ENCODE measurements around the gene UCK1.

The UCK1 gene

DNA sequence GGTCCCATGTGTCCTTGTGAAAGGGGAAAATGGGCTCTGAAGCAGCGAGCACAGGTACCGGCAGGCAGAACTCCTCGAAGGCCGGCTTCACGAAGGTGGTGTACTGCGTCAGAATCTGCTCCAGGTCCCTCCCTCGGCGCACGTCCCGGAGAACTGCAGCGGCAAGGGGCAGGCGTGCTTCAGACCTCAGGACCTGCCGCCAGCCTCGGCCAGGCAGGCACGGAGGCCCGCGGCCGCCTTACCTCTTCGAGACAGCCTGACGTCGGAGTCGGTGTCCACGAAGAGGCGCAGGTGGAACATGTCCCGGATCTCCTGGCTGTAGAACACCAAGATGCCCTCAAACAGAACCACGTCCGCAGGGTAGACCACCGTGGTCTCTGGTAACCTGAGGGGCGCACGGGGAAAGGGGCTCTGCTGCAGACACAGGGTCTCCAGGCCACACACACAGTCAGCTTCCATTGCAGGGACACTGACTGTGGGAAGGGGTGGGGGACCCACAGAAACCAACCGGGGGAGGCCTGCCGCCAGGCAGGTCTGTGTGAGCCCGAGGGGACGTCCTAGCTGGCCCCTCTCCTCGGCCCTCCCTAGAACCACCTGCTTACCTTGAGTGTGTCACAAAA lies 2.1 kb downstream of the UCK1 start:
- Histone ChIP-seq H3K4me1 (ENCODE audit: control insufficient read depth, insufficient read depth, low read length) (peaks cover 10% of the 10 kb centered on the region), H3K9me3 (ENCODE audit: control insufficient read depth, low read length) (no peaks in the 10 kb centered on the region), H3K27me3 (replicated peaks; ENCODE audit: control insufficient read depth, insufficient read depth, low read length) (no peaks in the 10 kb centered on the region), H3K4me3 (ENCODE audit: low read length) (no peak overlapping the region), H3K9ac (ENCODE audit: low read length) (no peak overlapping the region), H3K36me3 (ENCODE audit: control insufficient read depth, insufficient read depth, low read length, severe bottlenecking) (peaks cover 42% of the 10 kb centered on the region)
- no peak for DNase-seq (ENCODE audit: low read depth)

DNA sequence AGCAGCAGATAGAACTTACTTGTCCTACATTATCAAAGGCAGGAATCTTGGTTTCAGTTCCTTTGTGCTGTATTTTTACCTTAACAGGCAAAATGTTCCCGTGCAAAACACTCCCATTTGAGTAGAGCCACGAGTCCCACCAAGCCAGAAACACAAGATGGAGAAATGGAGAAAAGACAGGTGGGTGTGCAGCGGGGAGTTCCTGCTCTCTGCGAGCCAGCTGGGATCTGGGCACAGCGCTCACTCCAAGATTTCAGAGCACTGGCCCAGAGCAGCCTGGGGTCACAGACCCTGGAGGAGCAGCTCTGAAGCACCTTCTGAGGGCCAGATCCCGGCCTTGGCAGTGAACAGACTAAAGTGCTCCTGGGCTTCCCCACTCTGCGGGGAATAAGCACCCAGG lies 2.9 kb downstream of the UCK1 start:
- Histone ChIP-seq H3K9me3 (ENCODE audit: control insufficient read depth, low read length) (no peaks in the 10 kb centered on the region), H3K4me3 (ENCODE audit: low read length) (no peak overlapping the region), H3K9ac (ENCODE audit: low read length) (no peak overlapping the region), H3K36me3 (ENCODE audit: control insufficient read depth, insufficient read depth, low read length, severe bottlenecking) (peaks cover 50% of the 10 kb centered on the region), H3K27me3 (replicated peaks; ENCODE audit: control insufficient read depth, insufficient read depth, low read length) (no peaks in the 10 kb centered on the region), H3K4me1 (ENCODE audit: control insufficient read depth, insufficient read depth, low read length) (peaks cover 10% of the 10 kb centered on the region)
- no peak for DNase-seq (ENCODE audit: low read depth)

DNA sequence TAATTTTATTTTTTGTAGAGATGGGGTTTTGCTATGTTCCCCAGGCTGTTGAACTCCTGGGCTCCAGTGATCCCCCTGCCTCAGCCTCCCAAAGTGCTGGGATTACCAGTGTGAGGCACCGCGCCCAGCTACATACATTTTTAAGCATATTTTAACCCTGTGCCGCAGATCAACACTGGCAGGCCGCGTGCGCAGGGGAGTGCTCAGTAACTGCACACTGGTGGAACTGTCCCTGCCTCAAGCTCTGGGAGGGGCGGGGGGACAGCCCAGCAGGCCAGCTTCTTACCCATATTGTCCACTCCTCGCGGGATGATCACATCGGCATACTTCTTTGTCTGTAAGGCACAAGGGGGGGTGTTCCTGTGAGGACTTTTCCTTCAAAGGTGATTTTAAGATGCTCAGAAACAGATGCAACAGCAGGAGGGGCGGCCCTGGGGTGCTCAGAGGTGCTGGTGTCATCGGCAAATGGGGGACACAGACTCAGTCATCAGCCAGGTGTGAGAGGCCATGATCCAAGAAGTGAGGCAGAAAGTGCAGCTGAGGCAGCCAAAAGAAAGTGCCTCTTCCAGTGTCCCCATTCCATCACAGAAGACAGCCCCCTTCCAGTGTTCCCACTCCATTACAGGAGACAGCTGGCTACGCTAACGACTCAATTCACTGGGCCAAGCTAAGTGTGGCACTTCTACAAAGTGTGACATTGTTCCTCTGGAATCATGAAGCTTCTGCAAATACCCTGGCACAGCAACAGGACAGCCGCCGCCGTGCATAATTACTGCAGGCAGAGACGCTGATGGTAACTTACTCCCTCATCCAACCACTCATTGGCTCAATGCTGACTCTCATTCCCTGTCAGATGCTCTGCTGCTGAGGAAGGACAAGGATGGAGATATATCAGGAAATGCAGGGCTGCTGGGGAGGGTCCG lies 5.2 kb downstream of the UCK1 start:
- Histone ChIP-seq H3K27me3 (replicated peaks; ENCODE audit: control insufficient read depth, insufficient read depth, low read length) (no peaks in the 10 kb centered on the region), H3K4me1 (ENCODE audit: control insufficient read depth, insufficient read depth, low read length) (peaks cover 10% of the 10 kb centered on the region), H3K4me3 (ENCODE audit: low read length) (no peak overlapping the region), H3K9me3 (ENCODE audit: control insufficient read depth, low read length) (no peaks in the 10 kb centered on the region), H3K9ac (ENCODE audit: low read length) (no peak overlapping the region), H3K36me3 (ENCODE audit: control insufficient read depth, insufficient read depth, low read length, severe bottlenecking) (peaks cover 71% of the 10 kb centered on the region)
- DNase-seq (ENCODE audit: low read depth) = no peak

DNA sequence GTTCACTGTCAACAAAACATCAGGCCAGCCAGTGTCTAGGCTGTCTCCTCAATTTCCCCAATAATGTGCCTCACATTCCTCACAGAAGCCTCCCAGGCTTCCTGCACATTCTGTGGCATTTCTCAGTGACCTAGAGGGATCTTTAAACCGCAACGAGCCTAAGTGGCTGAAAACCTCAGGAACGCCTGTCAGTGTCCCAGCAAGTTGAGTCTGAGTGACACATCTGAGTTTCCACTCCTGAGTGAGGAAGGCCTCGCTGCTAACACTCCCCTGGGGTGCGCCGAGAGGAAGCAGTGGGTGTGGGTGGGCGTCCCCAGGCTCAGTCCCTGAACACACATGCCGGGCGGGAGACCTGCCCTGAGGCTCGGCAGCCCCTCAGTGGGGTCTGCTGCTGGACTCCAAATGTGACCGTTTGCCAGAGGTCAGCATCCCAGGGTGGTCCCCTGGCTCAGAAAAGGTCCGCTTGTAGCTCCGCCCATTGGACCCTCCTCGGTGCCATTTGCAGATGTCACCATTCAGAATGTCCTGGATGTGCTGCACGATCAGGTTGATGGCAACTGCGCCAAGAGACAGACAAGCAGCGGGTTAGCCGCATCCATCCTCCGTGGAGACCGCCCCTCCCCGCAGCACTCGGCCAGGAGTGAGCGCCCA lies 6.3 kb downstream of the UCK1 start:
- Histone ChIP-seq H3K9ac (ENCODE audit: low read length) (no peak overlapping the region), H3K9me3 (ENCODE audit: control insufficient read depth, low read length) (no peaks in the 10 kb centered on the region), H3K27me3 (replicated peaks; ENCODE audit: control insufficient read depth, insufficient read depth, low read length) (no peaks in the 10 kb centered on the region), H3K4me1 (ENCODE audit: control insufficient read depth, insufficient read depth, low read length) (peaks cover 2% of the 10 kb centered on the region), H3K4me3 (ENCODE audit: low read length) (no peak overlapping the region), H3K36me3 (ENCODE audit: control insufficient read depth, insufficient read depth, low read length, severe bottlenecking) (peaks cover 82% of the 10 kb centered on the region)
- peak; percentile 10 for DNase-seq (ENCODE audit: low read depth)

DNA sequence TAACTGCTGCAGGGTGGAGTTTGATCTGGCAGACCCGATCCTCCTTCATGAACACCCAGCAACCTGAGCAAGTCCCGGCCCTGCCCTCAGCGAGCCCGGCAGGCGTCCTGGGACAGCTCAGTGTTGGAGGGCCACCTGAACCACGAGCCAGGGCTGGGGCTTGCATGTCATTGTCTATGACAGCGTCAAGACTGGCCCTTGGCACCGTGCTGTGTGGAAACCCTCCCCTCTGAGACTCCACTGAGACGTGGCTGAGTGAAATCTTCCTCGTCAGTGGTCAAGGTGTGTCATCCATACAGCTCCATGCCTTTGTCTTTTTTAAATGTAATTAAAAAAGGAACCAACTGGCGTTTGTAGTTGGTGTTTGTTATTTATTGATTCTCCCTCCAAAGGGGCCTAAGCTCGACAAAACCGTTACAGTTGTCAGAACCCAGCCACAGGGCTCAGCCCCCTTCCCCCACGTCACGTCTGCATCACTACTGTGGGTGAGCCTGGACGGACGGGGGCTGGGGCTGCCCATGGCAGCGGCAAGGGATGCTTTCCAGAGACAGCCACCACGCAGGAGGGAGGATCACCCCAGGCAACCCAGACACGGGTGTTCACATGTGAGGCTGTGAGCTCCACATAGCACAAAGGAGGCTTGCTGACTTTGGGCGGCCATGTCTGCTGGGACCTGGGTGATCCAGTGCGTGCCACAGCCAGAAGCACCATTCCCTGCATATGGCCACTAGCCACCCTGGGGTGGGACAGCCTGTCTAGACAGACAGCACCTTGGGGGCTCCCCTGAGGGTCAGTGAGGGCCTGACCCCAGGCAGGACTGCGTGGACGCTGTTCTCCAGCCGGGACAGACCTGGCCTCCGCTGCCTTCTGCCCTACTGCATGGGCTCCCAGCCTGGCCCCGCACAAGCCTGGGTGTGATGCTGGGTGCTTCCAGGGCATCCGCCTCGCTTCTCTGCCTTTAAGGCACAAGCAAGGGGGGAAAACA lies 7.3 kb downstream of the UCK1 start:
- no peaks in the 10 kb centered on the region for H3K9me3 ChIP-seq (ENCODE audit: control insufficient read depth, low read length)
- no peaks in the 10 kb centered on the region for H3K4me1 ChIP-seq (ENCODE audit: control insufficient read depth, insufficient read depth, low read length)
- H3K9ac ChIP-seq (ENCODE audit: low read length) = peak overlapping the region; percentile 13
- H3K27me3 ChIP-seq (replicated peaks; ENCODE audit: control insufficient read depth, insufficient read depth, low read length) = no peaks in the 10 kb centered on the region
- H3K4me3 ChIP-seq (ENCODE audit: low read length) = no peak overlapping the region
- peaks cover 90% of the 10 kb centered on the region for H3K36me3 ChIP-seq (ENCODE audit: control insufficient read depth, insufficient read depth, low read length, severe bottlenecking)
- no peak for DNase-seq (ENCODE audit: low read depth)

DNA sequence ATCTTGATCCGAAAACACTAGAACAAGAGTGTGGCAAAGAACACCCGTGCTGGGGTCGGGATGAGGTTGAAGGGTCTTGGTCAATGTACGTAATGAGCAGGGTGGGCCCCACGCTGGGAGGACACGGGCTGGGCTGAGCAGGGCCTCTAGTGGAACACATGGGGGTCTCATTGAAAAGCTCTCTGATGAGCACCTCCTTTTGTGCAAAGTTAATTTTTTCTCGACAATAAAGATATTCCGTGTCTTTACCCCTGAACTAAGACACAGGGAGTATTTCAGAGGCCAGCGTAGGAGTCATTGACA lies 8.0 kb downstream of the UCK1 start:
- no peak for DNase-seq (ENCODE audit: low read depth)
- Histone ChIP-seq H3K27me3 (replicated peaks; ENCODE audit: control insufficient read depth, insufficient read depth, low read length) (no peaks in the 10 kb centered on the region), H3K9me3 (ENCODE audit: control insufficient read depth, low read length) (no peaks in the 10 kb centered on the region), H3K36me3 (ENCODE audit: control insufficient read depth, insufficient read depth, low read length, severe bottlenecking) (peaks cover 89% of the 10 kb centered on the region), H3K4me1 (ENCODE audit: control insufficient read depth, insufficient read depth, low read length) (no peaks in the 10 kb centered on the region), H3K9ac (ENCODE audit: low read length) (no peak overlapping the region), H3K4me3 (ENCODE audit: low read length) (no peak overlapping the region)

DNA sequence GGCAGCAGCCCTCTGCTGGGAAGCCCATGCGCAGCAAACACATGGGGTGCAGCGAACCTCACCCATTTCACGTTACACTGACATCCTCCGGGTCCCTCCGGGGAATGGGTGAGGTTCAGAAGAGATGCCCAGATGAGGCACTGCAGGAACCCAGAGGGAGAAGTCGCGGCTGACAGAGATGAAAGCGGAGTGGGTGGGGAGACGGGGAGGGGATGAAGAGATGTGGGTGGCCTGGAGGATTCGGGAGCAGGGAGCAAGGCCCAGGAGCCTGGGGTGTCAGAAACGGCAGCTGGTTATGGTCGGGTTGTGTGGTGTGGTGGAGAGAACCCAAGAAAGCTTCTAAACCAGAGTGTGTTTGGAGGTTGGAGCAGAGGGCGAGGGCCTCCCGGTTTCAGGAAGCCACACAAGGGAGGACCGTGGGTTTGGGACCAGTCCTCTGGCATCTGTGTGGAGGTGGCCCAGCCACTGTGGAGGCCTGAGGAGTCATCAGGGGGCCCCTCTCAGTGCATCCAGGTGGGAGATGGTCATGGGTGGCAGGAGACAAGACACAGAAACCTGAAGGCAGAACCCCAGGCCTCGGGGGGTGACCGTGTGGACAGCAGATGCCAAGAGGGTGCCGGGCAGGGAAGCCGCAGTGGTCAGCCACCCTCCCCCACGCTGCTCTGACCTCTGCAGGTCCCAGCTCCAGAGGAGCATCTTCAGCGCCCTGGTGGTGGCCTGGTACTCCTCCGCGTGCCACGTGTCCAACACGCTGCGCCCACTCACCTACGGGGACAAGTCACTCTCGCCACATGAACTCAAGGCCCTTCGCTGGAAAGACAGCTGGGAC lies 8.6 kb downstream of the UCK1 start:
- Histone ChIP-seq H3K9me3 (ENCODE audit: control insufficient read depth, low read length) (no peaks in the 10 kb centered on the region), H3K4me1 (ENCODE audit: control insufficient read depth, insufficient read depth, low read length) (no peaks in the 10 kb centered on the region), H3K9ac (ENCODE audit: low read length) (no peak overlapping the region), H3K36me3 (ENCODE audit: control insufficient read depth, insufficient read depth, low read length, severe bottlenecking) (peaks cover 86% of the 10 kb centered on the region), H3K27me3 (replicated peaks; ENCODE audit: control insufficient read depth, insufficient read depth, low read length) (no peaks in the 10 kb centered on the region), H3K4me3 (ENCODE audit: low read length) (no peak overlapping the region)
- DNase-seq (ENCODE audit: low read depth) = no peak

DNA sequence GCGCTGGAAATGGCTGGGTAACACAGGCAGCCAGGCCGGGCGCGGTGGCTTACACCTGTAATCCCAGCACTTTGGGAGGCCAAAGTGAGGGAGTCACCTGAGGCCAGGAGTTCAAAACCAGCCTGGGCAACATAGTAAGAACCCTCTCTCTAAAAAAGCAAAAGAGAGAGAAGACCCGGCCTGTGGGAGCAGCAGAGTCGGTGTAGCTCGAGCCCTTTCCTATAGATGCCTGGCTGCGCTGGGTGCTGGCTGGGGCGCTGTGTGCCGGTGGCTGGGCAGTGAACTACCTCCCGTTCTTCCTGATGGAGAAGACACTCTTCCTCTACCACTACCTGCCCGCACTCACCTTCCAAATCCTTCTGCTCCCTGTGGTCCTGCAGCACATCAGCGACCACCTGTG lies 9.2 kb downstream of the UCK1 start:
- Histone ChIP-seq H3K27me3 (replicated peaks; ENCODE audit: control insufficient read depth, insufficient read depth, low read length) (no peaks in the 10 kb centered on the region), H3K4me1 (ENCODE audit: control insufficient read depth, insufficient read depth, low read length) (no peaks in the 10 kb centered on the region), H3K9ac (ENCODE audit: low read length) (no peak overlapping the region), H3K4me3 (ENCODE audit: low read length) (no peak overlapping the region), H3K9me3 (ENCODE audit: control insufficient read depth, low read length) (no peaks in the 10 kb centered on the region), H3K36me3 (ENCODE audit: control insufficient read depth, insufficient read depth, low read length, severe bottlenecking) (peaks cover 85% of the 10 kb centered on the region)
- DNase-seq (ENCODE audit: low read depth) = no peak

DNA sequence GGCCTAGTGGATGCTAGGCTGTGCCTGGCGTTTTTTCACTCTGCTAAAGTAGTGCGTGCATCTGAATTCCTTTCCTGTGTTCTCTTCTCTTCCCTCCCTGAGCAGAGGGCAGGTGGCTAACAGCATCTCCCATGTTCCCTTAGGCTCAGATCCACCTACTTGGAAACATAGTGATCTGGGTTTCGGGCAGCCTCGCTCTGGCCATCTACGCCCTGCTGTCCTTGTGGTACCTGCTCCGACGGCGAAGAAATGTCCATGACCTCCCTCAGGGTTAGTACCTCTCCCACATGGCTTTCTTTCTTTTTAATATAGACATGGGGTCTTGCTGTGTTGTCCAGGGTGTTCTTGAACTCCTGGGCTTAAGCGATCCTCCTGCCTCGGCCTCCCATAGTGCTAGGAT lies 9.9 kb downstream of the UCK1 start:
- H3K4me3 ChIP-seq (ENCODE audit: low read length) = no peak overlapping the region
- no peaks in the 10 kb centered on the region for H3K27me3 ChIP-seq (replicated peaks; ENCODE audit: control insufficient read depth, insufficient read depth, low read length)
- DNase-seq (ENCODE audit: low read depth) = no peak
- no peaks in the 10 kb centered on the region for H3K4me1 ChIP-seq (ENCODE audit: control insufficient read depth, insufficient read depth, low read length)
- H3K9ac ChIP-seq (ENCODE audit: low read length) = no peak overlapping the region
- no peaks in the 10 kb centered on the region for H3K9me3 ChIP-seq (ENCODE audit: control insufficient read depth, low read length)
- peaks cover 85% of the 10 kb centered on the region for H3K36me3 ChIP-seq (ENCODE audit: control insufficient read depth, insufficient read depth, low read length, severe bottlenecking)

DNA sequence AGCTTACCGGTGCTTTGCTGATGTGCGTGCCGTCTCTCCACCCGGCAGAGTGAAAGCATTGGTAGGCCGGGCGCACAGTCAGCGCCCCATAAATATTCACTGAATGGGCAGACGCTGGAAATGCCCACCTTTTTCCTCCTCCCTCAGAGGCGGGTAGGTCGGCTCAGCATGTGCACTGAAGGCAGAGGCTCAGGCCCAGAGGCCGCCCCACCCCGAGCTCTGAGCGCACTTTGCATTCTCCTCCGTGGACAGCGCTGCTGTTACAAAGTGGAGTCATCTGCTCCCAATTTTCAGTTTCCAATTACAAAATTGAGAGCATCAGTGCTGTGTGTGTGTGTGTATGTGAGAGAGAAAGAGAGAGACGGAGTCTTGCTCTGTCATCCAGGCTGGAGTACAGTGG lies 10.6 kb downstream of the UCK1 start:
- H3K9ac ChIP-seq (ENCODE audit: low read length) = no peak overlapping the region
- H3K4me3 ChIP-seq (ENCODE audit: low read length) = no peak overlapping the region
- no peak for DNase-seq (ENCODE audit: low read depth)
- no peaks in the 10 kb centered on the region for H3K4me1 ChIP-seq (ENCODE audit: control insufficient read depth, insufficient read depth, low read length)
- peaks cover 86% of the 10 kb centered on the region for H3K36me3 ChIP-seq (ENCODE audit: control insufficient read depth, insufficient read depth, low read length, severe bottlenecking)
- H3K9me3 ChIP-seq (ENCODE audit: control insufficient read depth, low read length) = no peaks in the 10 kb centered on the region
- H3K27me3 ChIP-seq (replicated peaks; ENCODE audit: control insufficient read depth, insufficient read depth, low read length) = no peaks in the 10 kb centered on the region

Measured in adipocyte (in vitro differentiated cells).